ENCODE data around the gene OSBPL6. TPM values are rescaled to one million over a fixed set of nuclear protein-coding genes. Genes with fewer than 3 reads are reported as not detected.
A peak's percentile ranks its signal among the peaks of the same experiment; 100 is the strongest.

The OSBPL6 gene
- total RNA-seq, 1 experiment from 2014 or later, result 3.1 TPM

DNA sequence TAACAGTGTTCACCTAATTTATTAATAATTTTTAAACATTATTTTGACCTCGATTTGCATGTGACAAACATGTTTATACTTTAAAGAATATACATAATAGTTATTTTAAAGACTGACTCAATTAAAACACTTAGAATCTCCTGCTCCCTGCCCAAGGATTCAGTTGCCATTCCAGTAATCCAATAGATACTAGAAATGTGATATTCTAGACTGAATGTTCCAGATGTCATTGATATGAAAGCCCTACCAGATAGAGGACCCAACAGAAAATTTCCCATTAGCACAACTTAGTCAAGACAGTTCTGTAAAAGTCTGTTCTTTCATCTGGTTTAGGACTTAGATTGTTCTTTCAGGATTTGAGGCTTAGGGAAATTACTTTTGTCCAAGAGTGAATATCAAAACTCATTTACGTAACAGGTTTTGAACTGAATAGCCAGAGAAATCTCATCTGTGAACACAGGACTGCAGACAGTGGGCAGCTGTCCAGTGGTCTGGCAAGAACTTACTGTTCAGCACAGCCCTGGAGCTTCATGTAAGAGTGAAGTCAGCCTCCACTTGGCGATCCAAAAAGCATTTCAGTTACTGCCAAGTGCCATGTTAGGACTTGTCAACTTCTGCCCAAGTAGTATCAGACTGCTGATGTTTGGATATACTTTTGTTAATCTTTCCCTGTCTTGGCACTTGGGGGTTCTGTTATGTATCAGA, 77.5 kb downstream of the OSBPL6 start:
- no peak for DNase-seq (ENCODE audit: low spot score)

DNA sequence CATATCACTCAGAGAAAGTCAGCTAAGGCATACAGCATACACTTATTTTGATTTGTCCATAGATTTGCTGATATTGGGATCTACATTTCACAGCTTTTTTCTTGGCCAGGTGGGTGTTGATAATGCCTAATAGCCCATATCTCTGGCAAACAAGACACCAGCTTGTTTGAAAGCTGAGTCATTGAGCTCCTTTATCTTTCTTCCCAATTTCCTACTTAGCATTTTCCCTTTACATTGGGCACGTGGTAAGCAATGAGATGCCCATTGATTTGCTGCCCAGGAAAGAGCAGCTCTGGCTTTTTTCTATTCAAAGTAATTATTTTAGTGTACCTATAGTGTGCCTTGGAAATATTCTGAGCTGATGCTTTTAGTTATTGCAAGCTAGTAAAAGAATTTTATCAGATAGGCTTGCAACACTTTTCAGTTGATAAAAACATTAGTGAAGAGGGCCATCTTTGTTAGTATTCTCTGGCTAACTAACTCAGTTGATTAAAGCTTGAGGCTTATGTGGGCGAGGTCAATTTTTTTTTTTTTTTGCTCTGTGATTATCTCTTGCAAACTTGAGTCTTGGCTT, 79.6 kb downstream of the OSBPL6 start:
- no peak for DNase-seq (ENCODE audit: low spot score)

DNA sequence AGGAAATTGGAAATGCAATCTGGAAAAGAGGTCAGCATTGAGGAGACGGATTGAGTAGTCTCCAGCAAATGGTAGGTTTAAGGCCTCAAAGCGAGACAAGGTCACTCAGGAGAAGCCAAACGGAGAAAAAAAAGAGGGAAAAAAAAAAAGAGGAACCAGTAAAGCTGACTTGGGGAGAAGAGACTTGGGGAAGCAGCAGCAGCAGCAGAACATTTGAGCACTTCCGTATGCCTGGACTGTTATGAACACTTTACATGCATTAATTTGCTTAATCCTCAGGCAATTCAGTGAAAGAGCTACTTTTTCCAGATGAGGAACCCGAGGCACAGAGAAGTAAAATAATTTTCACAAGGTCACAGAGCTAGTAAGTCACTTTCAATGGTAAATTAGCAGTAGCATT, 81.3 kb downstream of the OSBPL6 start:
- no peak for DNase-seq (ENCODE audit: low spot score)

DNA sequence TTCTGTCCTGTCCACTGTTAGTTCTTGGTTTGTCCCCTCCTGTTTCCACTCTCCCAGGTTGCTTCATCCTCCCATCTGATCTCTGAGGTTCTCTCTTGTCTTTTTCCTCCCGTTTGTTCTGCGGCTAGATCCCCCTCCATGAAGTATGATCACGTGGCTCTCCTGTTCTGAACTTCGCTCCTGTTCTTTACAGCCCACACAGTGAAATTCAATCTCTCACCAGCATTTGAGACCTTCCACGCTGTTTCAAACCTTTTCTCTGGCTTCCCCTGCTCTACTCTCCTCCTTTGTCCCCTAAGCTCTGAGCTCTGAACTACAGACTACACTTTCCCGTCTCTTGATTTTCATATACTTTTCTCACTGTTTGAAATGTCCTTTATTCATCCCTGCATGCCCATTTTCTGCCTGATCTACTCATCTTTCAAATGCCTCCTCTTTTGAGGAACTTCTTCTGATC, 83.5 kb downstream of the OSBPL6 start:
- no peak for DNase-seq (ENCODE audit: low spot score)

DNA sequence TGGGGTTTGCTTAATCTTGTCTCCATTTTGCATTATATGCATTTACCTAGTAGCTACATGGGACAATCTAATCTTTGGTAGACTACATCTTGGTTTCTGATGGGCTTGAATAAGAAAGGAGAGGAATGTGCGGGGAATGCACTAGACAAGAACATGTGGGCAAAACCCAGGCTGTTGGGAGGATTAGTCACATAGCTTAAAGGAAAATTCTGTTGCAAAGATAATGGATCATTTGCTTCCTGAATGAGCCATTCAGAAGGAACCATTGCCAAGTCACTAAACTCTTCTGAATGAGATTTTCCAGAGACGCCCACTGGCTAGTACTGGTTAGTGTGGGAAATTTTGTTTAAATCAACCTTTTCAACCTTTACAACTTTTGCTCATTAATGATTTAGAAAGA, 84.8 kb downstream of the OSBPL6 start:
- DNase-seq (ENCODE audit: low spot score), result peak; percentile 85

DNA sequence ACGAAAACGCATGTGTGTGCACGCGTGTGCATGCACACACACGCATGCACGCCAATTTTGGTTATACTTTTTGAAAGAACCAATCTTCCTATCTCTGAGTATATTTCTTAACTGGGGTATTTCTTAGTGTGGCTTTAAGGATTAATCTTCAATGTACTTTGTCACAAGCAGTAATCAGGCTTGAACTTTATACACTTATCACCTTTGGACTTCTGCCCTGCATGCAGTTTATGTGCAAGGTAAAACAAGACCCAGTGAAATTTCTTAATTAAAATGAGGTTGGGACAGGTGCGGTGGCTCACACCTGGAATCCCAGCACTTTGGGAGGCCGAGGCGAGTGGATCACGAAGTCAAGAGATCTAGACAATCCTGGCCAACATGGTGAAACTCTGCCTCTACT, 85.3 kb downstream of the OSBPL6 start:
- no peak for DNase-seq (ENCODE audit: low spot score)

DNA sequence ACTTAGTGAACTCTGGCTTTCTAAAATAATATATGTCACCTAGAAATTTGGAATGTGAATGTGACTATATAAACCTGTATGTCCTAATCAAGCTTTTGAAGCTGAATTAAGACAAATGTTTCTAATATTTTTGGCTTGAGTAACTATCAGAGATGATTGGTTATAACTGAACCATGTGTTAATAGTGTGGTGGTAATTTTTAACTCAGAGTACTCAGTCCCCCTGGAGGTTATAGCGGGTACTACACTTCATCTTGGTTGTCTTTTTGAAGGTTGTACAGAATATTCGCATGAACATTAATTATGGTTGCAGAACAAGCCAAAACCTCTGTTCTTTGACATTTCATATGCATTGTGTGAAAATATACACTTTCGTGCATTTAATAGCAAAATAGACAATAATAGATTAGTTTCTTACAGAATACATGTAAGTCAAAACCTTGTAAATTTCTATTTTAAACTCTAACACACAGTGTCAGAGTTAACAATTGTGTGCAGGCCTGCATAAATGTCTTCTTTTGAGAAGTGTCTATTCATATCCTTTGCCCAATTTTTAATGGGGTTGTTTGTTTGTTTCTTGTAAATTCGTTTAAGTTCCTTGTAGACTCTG, 86.0 kb downstream of the OSBPL6 start:
- DNase-seq (ENCODE audit: low spot score), result peak; percentile 69

DNA sequence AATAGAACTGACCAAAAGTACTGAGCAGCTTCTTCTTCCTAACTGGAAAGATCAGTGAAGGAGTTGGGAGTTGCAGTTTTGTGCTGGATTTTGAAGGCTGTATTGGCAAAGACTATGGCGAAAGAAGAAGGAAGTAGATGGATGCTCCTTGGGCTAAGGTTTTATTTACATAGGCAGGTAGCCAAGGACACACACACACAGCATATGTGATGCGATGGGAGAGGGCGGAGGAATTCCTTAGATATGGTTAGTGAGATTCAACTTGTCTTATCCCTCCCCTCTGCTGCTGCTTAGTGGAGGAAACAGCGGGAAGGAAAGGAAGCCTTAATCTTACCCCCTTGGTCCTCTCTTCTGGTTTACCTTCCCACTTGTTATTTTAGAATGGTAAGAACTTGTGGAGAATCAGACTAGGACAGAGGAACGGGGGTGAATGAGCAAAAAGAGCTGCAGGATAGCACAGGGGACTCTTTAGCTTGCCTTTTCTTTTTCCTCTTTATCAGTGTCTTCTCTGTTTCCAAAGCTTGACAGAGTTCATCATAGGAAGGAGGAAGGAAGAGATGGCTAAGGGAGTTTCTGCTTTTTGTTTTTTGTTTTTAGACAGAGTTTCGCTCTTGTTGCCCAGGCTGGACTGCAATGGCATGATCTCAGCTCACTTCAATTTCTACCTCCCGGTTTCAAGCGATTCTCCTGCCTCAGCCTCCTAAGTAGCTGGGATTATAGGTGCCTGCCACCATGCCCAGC, 87.9 kb downstream of the OSBPL6 start:
- peak; percentile 58 for DNase-seq (ENCODE audit: low spot score)

DNA sequence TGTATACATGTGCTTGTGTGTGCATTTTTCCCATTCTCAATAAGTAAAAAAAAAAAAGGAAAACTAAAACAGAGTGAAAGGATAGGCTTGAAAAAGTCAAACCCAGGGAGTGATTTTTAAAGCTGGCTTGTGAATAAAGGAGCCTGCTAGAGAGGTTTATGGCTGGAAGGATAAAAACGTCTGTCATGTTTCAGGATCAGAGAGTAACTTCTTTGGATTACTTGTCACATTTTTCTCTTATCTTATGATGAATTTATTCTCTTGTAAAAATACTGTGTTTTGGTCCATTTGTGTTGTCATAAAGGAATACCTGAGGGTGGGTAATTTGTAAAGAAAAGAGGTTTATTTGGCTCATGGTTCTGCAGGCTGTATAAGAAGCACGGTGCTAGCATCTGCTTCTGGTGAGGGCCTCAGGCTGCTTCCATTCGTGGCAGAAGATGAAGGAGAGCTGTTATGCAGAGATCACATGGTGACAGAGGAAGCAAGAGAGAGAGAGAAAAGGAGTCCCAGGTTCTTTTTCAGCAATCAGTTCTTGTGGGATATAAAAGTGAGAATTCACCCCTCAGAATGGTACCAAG, 89.1 kb downstream of the OSBPL6 start:
- no peak for DNase-seq (ENCODE audit: low spot score)

DNA sequence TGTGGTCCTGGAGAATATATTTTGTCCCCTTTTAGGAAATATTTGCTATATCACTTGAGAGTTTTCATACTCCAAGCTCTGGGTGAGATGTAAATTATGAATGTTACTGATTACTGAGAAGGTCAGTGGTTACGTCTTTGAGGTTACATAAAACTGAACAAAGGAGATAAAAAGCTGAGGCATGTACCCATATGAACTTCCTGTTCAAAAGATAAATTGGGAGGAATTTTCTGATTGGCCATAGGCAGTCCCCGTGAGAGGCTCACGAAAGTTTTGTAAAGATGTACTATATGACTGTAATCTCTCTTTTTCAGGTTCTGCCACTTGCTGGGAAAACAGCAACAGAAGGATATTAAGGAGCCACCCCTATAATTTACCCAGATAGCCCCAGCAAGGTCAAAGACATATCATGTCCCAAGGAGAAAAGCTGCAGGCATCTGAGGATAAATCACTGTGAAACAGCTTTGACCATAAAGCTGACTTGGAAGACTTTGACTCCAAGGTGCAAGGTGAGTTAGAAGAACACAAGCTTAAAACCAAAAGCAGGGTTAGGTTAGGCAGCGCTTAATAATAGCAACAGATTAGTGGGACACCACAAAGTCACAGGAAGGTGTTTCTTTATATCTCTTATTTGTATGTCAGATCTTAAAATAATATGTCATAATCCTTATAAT, 90.4 kb downstream of the OSBPL6 start:
- no peak for DNase-seq (ENCODE audit: low spot score)

DNA sequence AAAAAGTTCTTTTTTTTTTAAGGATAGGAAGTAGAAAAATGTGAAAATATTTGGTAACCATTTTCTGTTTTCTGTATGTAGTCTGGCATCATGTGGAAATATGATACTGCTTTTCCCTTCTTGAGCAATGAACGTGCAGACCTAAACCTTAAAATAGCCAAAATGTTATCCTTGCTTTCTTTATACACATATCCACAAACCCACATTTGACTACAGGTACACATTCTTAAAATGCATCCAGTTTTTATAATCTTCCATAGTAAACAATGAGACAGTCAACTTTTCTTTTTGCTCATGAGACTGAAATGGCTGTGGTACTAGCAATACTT, 90.9 kb downstream of the OSBPL6 start:
- no peak for DNase-seq (ENCODE audit: low spot score)

DNA sequence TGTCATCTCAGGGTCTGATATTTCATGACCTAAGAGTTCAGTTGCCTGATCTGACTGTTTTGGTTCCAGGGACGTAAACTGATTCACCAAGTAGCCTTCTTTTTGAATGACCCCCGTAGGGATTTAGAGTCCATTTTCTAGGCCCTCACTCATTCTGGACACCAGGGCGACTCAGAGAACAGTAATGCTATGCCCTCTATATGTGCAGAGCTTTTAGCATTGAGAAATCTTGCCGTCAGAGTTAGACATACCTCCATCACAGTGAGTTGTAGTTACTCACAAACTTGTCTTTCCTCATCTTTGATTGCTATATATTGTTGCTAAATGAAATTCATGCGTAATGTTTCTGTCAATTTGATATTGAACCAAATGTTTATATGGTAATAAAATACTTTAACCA, 92.3 kb downstream of the OSBPL6 start:
- no peak for DNase-seq (ENCODE audit: low spot score)

DNA sequence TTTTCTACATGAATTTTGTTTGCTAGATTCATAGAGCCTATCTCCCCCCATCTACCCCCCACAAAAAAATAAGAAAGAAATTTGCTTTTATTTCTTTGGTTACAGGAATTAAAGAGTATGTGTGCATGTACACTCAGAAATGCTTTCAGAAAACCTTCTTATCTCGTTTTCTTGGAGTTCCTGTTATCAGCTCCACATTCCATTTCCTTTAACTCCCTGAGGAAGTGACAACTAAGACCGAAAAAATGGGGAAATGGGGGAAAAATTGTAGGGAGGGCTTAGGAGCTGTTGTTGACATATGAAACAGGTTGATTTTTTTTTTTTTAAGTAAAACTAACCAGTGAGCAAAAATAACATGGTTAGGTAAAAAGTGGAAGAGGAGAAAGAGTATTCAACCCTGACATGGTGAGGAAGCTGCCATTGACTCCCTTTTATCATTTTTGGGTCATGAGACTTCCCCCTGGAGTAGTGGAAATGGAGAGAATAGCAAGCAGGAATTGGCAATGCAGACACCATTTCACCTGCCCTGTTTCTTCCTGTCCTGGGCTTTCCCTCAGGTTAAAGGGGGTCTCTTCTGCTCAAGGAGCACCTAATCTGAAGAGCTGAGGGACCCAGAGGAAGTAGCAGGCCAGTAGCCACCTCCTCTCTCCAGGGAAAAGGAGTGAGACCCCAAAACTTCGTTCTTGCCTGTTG, 93.5 kb downstream of the OSBPL6 start:
- no peak for DNase-seq (ENCODE audit: low spot score)

DNA sequence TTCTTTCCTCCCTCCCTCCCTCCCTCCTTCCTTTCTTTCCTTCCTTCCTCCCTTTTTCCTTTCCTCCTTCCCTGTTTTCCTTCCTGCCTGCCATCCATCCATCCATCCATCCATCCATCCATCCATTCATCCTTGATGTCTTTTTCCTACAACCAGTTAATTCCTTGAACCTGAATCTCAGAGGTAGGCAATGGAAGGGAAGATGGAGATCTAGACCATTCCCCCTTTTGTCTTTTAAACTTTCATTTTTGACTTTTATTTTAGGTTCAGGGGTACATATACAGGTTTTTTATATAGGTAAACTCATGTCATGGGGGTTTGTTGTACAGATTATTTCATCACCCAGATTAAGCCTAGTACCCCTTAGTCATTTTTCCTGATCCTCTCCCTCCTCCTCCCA, 97.4 kb downstream of the OSBPL6 start:
- no peak for DNase-seq (ENCODE audit: low spot score)

DNA sequence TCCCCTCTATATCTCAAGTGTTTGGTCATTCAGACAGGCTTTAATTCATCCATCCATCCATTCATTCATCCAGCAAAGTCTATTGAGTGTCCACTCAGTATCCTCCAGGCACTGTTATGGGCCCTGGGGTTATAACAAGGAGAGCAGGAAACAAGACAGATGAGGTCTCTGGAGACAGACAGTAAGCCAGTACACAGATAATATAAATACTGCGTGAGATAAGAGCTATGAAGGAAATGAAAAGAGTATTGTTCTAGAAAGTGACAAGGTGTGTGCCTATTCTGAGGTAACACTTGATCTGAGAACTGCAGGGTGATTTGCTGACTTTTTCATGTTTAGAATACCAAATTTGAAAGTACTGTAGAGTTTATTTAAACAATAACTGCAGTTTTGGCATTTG, 98.3 kb downstream of the OSBPL6 start:
- no peak for DNase-seq (ENCODE audit: low spot score)

DNA sequence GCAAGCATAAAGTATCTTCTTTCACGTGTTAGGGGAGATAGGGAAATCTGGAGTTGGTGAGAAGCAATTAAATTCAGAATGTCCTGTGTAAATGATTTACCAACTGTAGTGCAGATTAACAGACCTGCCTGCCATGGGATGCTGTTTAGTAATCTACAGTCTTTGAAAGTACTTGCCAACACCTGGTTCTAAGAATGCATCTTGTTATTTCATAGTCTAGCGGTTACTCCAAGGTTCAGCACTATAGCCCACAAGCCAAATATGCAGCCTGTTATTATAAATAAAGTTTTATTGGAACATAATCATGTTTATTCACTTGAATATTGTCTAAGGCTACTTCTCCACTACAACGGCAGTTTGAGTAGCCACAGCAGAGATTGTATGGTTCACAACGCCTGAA, 100.8 kb downstream of the OSBPL6 start:
- DNase-seq (ENCODE audit: low spot score), result no peak

DNA sequence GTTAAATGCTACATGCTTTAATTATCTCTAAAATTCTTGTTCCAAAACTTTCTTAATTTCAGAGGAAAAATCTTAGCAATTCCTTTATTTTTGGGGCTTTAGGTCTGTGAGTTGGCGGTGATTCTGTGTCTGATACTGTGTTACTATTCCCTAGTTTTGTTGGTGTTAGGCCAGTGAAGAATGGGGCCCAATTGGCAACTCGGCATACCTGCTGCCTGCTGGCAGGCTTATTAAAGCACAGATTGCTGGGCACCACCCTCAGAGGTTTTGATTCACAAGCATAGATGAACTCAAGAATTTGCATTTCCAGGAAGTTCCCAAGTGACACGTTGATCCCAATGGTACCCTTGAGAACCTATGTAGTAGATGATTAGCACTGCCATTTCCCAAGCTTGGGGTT, 101.6 kb downstream of the OSBPL6 start:
- DNase-seq (ENCODE audit: low spot score), result no peak

DNA sequence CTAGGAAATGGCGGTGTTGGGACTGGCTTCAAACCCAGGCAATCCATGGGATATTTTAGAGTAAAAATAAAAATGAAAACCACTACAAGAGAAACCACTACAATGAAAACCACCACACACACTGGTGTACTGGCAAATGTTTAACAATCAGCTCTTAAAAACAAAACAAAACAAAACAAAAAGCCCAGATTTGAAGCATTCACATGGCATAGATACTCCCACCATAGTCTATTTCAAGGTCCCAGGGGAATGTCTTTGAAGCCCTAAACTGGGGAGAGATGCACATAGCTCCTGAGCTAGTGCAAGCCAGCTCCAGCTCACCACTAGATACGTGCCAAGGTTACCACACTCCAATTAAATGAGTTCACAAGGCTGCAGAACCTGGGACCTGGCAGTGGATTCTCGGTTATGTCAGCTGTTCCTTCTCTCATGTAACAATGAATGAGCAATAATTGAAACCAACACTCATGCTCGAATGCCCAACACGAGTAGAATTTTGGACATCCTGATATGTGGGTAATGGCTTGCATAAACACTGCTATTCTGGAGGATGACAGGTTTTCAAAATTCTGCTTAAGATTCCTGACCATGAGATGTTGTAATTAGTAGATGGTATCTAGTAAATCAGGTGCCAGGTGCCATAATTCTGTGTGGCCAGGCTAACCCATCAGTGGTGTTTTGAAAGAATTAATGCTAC, 102.2 kb downstream of the OSBPL6 start:
- DNase-seq (ENCODE audit: low spot score), result no peak

DNA sequence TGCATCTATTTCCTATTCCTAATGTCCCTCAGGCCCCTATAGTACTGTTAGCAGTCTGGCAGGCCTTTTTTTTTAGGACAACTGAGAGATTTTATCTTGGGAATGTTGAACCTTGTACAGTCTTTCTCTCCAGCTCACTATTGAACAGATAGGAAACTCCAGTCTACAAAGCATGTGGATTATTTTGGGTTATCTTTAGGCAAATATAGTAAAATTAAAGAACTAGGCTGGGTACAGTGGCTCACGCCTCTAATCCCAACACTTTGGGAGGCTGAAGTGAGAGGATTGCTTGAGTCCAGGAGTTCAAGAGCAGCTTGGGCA, 102.7 kb downstream of the OSBPL6 start:
- no peak for DNase-seq (ENCODE audit: low spot score)

DNA sequence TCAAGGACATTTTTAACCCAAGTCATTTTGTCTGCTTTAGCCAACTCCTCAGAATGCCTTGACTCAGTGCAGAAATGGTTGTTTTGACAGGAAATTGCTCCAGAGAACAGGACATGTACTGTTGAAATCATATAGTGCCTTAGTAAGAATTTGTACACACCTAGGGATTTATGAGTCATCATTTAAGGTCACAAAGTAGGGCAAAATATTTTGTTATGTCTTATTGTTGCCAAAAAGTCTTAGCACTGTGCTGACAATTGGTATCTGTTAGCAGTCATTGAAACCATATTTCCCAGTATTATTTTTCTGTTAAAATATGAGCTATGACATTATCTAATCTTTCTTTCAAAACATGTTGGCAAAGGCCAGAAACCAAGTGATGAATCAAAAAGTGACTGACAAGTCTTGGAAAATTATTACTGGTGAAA, 104.5 kb downstream of the OSBPL6 start:
- peak; percentile 10 for DNase-seq (ENCODE audit: low spot score)

Data from A172 (cell line).